HG03354 (cell line): ENCODE results near the gene TTLL3.

Experiments used
- ATAC-seq: cut with Tn5 transposase; IDR thresholded peaks from one replicate; pipeline ENCODE4 v1.9.1; 2021; ENCODE audit warnings: mild to moderate bottlenecking; ENCODE audit not compliant: unreplicated experiment, poor library complexity, severe bottlenecking

TTLL3 gene

GRCh38 chr3:9804996-9805395 is 5.1 kb upstream of the TTLL3 start:
- no peak for ATAC-seq

GRCh38 chr3:9806137-9806536 is 3.9 kb upstream of the TTLL3 start:
- no peak for ATAC-seq

- ATAC-seq: no peak
Observed at GRCh38 chr3:9806688-9807589, 3.1 kb upstream of the TTLL3 start.

GRCh38 chr3:9807981-9808344 is 2.1 kb upstream of the TTLL3 start:
- ATAC-seq: no peak

GRCh38 chr3:9808345-9809037 is 1.6 kb upstream of the TTLL3 start:
- peak; percentile 75 for ATAC-seq

GRCh38 chr3:9809239-9809614 is 835 bp upstream of the TTLL3 start:
- no peak for ATAC-seq

DNA sequence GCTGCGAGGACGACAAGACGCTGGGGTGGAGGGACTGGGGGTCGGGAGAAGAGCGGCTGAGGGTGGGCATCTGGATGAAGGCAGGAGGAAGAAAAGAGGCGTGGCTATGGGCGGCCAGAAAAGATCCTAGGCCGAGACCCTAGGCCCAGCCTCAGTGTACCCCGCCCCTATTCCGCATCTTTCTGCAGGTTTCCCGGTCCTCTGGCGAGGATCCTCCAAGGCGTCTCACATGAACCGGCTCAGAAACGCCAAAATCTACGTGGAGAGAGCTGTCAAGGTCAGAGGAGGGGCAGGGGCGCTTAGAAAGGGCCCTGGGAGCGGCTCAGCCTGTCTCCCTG is 340 bp downstream of the TTLL3 start:
- ATAC-seq: no peak

DNA sequence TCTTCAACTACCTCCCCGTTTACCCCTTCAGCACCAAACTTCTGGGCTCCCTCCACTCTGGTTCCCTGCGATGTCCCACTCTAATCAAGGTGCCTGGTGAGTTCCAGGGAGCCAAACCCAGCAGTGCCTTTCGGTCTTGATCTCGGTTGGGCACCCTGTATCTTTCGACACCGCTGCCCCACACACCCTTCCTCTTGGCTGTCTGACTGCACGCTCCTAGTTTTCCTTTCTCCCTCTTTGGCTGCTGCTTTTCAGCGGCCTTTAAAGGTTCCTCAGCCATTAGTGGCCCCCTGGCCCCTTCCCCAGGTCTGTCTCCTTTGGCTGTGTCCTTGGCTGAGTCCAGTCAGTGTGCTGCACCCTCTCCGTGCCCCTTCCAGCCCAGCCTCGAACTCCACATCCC is 784 bp downstream of the TTLL3 start:
- ATAC-seq: no peak

DNA sequence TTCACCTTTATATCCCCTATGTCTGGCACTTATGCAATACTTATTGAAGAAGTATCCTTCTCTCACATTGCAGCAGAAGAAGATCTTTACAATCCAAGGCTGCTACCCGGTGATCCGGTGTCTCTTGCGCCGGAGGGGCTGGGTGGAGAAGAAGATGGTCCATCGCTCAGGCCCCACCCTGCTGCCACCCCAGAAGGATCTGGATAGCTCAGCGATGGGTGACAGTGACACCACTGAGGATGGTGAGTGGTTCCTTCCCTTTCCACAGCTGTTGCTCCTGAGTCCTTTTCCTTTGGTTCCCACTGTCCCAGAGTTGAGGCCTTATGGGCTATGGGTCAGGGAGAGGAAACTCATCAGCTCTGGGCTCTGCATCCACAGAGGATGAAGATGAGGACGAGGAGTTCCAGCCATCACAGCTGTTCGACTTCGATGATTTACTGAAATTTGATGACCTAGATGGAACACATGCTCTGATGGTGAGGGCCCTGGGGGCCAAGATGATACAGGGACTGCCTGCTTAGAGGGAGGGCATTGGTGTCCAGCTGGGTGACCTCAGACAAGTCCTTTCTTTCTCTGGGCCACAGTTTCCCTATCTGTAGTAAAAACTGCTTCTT is 2.9 kb downstream of the TTLL3 start:
- no peak for ATAC-seq

DNA sequence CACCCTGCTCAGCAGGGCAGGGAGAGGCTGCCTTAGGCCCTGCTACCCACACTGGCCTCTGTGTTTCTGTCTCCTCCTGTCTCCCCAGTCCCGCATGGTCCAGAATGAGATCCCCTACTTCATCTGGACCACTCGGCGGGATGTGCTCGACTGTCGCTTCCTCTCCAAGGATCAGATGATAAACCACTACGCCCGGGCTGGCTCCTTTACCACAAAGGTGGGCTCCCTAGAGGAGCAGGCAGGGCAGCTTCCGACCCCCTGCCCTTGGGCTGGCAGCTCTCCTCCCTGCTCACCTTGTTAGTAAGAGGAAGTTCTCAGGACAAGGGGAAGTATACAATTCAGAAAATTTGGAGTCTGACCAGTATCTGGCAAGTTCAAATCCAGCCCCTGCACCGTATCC is 5.9 kb downstream of the TTLL3 start:
- no peak for ATAC-seq

GRCh38 chr3:9817436-9817835 is 7.4 kb downstream of the TTLL3 start:
- no peak for ATAC-seq

GRCh38 chr3:9818666-9819335 is 8.7 kb downstream of the TTLL3 start:
- ATAC-seq: no peak

DNA sequence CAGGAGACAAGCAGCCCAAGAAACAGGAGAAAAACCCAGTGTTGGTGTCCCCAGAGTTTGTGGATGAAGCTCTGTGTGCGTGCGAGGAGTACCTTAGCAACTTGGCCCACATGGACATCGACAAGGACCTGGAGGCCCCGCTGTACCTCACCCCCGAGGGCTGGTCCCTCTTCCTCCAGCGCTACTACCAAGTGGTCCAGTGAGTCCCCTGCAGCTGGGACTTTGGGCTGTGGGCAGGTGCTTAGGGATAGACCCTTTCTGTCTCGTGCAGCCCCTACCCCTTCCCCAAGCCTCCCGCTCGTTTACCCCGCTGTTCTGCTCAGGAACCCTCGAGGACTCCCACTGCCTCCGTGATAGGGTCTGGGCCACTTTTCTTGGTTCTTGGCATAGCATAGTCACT is 10.5 kb downstream of the TTLL3 start:
- ATAC-seq: no peak

DNA sequence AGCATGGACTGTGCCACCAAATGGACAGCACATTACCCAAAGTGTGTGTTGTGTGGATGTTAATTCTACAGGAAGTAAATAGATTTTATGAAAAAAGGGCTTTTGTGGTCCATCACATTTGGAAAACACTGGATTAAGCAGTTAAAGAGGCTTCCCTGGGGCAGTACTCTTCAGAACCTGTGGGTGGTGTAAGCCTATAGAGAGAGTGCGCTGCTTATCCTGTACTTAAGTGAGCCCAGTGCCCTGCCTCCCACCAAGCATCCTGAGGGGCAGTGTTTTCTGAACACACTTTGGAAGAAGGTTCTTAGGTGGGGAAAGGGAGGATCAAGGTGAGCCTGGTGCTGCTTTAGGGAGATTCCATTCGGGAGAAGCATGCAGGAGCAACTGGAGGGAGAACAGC is 10.9 kb downstream of the TTLL3 start:
- ATAC-seq: no peak

- ATAC-seq: no peak
Observed at GRCh38 chr3:9825451-9826040, 15.5 kb downstream of the TTLL3 start.

DNA sequence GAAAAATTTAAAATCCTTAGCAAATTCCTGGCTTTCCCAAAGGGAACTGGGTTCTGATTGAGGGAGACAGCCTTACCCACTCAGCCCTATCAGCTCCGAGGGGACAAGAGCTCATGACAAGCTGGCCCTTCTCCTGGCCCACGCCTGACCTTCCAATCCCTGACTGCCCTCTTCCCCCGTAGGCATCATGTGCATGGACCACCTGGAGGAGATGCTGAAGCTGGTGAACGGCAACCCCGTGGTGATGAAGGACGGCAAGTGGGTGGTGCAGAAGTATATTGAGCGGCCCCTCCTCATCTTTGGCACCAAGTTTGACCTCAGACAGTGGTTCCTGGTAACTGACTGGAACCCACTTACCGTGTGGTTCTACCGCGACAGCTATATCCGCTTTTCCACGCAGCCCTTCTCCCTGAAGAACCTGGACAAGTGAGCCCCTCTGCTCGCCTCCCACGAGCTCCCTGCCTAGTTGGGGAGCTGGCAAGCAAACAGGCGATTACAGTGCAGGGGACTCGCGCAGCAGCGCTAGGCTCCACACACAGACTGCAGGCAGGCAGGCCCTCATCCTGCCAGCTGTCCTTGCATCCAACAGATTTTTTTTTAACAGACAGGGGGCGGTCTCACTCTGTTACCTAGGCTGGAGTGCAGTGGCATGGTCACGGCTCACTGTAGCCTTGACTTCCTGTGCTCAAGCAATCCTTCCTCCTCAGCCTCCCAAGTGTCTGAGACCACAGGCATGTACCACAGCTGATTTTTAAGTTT is 16.9 kb downstream of the TTLL3 start:
- no peak for ATAC-seq

- no peak for ATAC-seq
Observed at GRCh38 chr3:9828801-9829755, 19.0 kb downstream of the TTLL3 start.

GRCh38 chr3:9831253-9831652 is 21.2 kb downstream of the TTLL3 start:
- ATAC-seq: no peak
